Peyer's patch (tissue), 4 donors: ENCODE data around the gene GADD45GIP1.

ENCODE experiments used
- POLR2A ChIP-seq, 2 donors: fragments of 450-650 bp; IDR thresholded peaks; one replicate each; pipeline ENCODE4 v1.5.1; 2017; ENCODE audit warnings: antibody characterized with exemption in 2 of 2, mild to moderate bottlenecking in 2 of 2, moderate library complexity in 2 of 2
- TF ChIP-seq, protein P1 (sequence below), 6 experiments: fragments of 450-650 bp in 4 of 6; fragments of 200-600 bp in 2 of 6; sonication (generic) in 1 of 6; IDR thresholded peaks; one replicate each; pipeline ENCODE4 v1.5.1; 2017 to 2019; ENCODE audit warnings: antibody characterized with exemption in 6 of 6, mild to moderate bottlenecking in 3 of 6, moderate library complexity in 1 of 6

DNA sequence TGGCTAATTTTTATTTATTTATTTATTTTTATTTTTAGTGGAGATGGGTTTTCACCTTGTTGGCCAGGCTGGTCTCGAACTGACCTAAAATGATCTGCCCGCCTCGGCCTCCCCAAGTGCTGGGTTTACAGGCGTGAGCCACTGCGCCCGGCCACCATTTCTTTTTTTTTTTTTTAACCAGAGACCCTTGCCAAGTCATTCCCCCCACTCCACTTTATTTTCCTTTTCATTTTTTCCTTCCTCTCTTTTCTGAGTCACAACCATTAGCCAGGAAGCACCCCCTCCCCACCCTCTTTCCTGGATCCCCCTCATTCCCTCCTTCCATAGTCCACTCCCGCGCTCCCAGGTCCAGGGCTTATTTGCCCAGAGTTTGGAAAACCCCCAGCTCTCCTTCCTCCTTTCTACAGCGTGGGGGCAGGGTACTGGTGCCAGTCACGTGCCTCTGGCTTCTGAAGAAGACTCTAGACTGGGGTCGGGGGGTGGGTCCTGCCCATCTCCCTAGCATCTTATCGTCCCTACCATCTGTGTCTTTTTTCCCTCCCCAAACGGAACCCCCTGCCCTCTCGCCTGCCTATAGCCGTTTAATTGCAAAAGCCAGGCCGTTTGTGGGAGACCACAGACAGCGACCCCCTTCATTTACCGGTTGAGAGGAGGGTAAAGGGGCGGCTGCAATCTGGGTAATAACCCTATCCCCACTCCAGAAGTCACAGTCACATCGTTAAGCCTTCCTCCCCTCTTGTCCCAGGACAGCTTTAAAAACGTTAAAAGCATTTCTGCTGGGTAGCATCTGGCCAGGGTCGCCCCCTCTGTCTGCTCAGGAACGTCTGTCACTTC lies 19.7 kb downstream of the GADD45GIP1 start:
- TF ChIP-seq, protein P1, sequence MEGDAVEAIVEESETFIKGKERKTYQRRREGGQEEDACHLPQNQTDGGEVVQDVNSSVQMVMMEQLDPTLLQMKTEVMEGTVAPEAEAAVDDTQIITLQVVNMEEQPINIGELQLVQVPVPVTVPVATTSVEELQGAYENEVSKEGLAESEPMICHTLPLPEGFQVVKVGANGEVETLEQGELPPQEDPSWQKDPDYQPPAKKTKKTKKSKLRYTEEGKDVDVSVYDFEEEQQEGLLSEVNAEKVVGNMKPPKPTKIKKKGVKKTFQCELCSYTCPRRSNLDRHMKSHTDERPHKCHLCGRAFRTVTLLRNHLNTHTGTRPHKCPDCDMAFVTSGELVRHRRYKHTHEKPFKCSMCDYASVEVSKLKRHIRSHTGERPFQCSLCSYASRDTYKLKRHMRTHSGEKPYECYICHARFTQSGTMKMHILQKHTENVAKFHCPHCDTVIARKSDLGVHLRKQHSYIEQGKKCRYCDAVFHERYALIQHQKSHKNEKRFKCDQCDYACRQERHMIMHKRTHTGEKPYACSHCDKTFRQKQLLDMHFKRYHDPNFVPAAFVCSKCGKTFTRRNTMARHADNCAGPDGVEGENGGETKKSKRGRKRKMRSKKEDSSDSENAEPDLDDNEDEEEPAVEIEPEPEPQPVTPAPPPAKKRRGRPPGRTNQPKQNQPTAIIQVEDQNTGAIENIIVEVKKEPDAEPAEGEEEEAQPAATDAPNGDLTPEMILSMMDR (IDR thresholded peaks at IDR 0.05), result no peak
- no peak for TF ChIP-seq POLR2A (IDR thresholded peaks at IDR 0.05)
